ENCODE data around the gene FKBP1A.

DNA sequence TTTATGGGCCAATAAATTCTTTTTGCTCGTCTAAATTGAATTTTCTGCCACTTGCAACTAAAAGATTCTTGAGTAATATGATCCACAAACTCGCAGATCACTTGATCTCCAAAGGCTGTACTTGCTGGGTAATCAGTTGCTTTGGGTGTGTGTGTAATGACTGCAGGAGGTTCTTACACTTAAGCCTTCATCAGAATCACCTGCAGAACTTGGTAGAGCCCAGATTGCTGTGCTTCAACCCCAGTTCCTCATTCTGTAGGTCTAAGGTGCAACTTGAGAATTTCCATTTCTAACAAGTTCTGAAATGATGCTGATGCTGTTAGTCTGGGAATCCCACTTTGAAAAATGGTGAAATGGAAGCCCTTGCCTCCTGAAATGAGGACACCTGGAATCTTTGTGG, 12.9 kb upstream of the FKBP1A start:
- TF ChIP-seq ZBTB26 (CRISPR knock-in tag; IDR thresholded peaks at IDR 0.05) (no peak), PTTG1 (tag; IDR thresholded peaks at IDR 0.05; ENCODE audit: low read depth) (no peak), PRDM10 (IDR thresholded peaks at IDR 0.05; ENCODE audit: partially characterized antibody) (no peak), CTCF (IDR thresholded peaks at IDR 0.05 in 2 of 3, conservative IDR thresholded peaks at IDR 0.05 in 1 of 3; ENCODE audit: insufficient read depth in 2 of 3, low read depth in 1 of 3, low read length in 3 of 3) (no peak), CBFB (CRISPR knock-in tag; IDR thresholded peaks at IDR 0.05) (no peak), BHLHE40 (IDR thresholded peaks at IDR 0.05; ENCODE audit: low read length) (no peak)

Measured in K562 (cell line).